Glomerular visceral epithelial cell (primary cell): Measurements from ENCODE around the gene ZNF426.

Experiments
- DNase-seq: peaks from one replicate; pipeline ENCODE4 v3.0.0-alpha.2; 2016; ENCODE audit errors: extremely low spot score

ZNF426 gene

DNA sequence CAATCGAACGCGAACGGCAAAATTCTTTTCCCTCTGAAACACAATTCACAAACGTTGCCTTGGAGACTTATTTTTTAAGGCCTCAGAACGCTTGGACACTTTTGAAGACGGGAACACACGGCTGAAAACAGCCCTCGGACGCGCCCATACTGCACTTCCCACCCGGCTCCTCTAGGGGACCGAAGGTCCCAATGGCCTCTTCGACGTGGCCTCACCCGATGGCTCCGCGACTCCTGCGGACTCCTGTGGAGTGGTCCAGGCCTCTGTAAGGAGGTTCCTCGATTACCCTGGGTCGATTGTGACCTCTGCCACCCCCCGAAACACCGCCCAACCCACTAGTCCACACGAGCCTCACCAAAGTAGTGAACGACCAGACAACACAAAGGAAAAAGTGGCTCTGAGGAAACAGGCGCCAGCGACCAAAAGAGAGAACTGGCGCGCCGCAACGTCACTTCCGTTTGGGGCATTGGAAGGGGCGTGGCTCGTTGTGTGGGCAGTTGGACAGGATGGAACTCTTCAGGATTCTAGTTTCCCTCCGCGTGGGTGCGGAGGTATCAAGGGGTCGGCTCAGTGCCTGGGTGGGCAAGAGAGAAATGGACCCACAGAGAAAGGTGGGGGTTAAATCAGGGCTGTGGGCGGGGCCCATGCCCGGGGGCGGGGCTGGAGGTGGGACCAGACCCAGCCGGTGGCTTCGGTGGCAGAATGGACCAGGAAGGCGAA is 40.1 kb downstream of the ZNF426 start, which contains the start of gene ZNF560:
ZNF560 (minus strand) TSS at position 434 of the 720 bp plus-strand sequence. CDS start 23,303 bp downstream, outside the sequence.
- no peak for DNase-seq

DNA sequence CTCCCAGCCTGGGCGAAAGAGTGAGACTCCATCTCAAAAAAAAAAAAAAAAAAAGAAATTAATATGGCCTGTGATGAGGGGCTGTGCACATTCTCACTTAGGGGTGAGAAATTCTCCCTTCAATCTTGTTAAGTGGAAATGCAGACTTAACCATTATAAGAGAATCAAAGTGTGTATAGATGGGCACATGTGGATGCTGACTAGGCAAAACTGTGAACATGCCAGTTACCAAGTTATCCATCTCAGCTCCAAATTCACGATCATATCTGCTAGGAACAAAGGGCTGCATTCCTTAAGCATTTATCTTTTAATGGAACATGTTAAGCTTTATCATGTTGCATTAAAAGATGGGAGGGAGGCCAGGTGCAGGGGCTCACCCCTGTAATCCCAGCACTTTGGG is 44.3 kb downstream of the ZNF426 start:
- DNase-seq, result no peak

DNA sequence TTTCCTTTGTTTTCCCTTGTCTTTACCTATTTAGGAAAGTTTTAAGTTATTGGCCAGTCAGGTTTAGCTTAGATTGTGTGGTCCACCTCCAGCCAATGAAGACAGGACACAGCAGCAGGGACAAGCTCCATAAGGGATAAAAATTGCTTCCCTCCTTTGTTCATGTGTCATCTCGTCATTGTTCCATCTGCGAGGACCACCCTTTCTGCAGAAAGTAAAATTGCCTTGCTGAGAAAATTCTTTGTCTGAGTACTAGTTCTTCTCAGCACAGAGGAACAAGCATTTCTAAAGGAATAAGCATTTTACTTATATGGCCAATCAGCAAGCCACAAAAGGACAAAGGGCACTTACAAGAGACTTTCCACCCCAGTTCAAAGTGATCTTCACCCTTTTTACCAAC is 51.4 kb downstream of the ZNF426 start:
- no peak for DNase-seq

DNA sequence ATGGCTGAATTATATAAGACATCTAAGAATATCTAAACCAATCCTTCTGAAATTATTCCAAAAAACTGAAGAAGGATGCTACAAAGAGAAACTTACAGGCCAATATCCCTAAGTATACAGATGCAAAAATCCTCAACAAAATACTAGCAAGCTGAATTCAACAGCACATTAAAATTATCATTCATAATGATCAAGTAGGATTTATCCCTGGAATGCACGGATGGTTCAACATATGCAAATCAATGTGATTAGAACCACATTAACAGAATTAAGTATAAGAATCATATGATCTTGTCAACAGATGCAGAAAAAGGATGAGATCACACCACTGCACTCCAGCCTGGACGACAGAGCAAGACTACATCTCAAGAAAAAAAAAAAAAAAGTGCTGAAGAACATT is 53.3 kb downstream of the ZNF426 start:
- DNase-seq, result no peak

DNA sequence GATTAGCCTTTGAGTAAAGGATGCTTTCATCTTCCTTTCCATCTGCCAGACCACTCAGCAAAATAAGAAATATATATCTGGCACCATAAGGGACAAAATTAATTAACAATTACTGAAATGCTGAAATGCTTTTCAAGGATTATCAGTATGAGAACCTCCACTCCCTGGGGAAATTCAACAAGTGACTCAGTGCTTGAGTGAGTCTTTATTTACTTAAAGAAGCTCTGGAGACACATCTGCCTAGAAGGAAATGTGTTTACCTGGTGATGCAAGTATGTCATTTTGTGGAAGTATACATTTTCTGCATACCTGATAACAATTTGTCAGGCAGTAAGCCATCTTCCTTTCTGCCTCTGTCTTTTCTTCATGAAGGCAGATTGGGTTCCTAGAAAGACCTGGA is 63.5 kb downstream of the ZNF426 start:
- no peak for DNase-seq
